H9 (cell line): Measurements from ENCODE around the gene PPFIBP2. TPM values are rescaled to one million over a fixed set of nuclear protein-coding genes. Genes with fewer than 3 reads are reported as not detected.

ENCODE experiments used
- DNase-seq: peaks from one replicate; pipeline ENCODE4 v3.0.0-alpha.2; 2017
- H2AFZ ChIP-seq: one replicate; pipeline ENCODE4 v1.6.1; 2013; ENCODE audit warnings: mild to moderate bottlenecking, low read length, control low read depth, moderate library complexity
- H2AK5ac ChIP-seq: 2 replicates; pipeline ENCODE4 v1.6.1; 2013; ENCODE audit warnings: low read length, control low read depth, mixed read lengths; ENCODE audit not compliant: insufficient read length
- H2BK120ac ChIP-seq: one replicate; pipeline ENCODE4 v1.6.1; 2013; ENCODE audit warnings: low read depth, mild to moderate bottlenecking, low read length, control low read depth, inconsistent platforms; ENCODE audit not compliant: poor library complexity, severe bottlenecking
- H2BK12ac ChIP-seq: 2 replicates; pipeline ENCODE4 v1.6.1; 2013; ENCODE audit warnings: low read length, control low read depth, mixed read lengths, low read depth; ENCODE audit not compliant: insufficient read length
- H2BK15ac ChIP-seq: 2 replicates; pipeline ENCODE4 v1.6.1; 2013; ENCODE audit warnings: low read depth, low read length, control low read depth
- H2BK20ac ChIP-seq: one replicate; pipeline ENCODE4 v1.6.1; 2013; ENCODE audit warnings: low read depth, mild to moderate bottlenecking, low read length, control low read depth, inconsistent platforms; ENCODE audit not compliant: poor library complexity, severe bottlenecking
- H2BK5ac ChIP-seq: 2 replicates; pipeline ENCODE4 v1.6.1; 2013; ENCODE audit warnings: low read length, control low read depth, mixed read lengths; ENCODE audit not compliant: insufficient read length
- H3K14ac ChIP-seq: 2 replicates; pipeline ENCODE4 v1.6.1; 2013; ENCODE audit warnings: low read length, control low read depth; ENCODE audit not compliant: insufficient read depth
- H3K18ac ChIP-seq: 2 replicates; pipeline ENCODE4 v1.6.1; 2013; ENCODE audit warnings: low read depth, mild to moderate bottlenecking, mixed read lengths, low read length, control low read depth; ENCODE audit not compliant: insufficient read length
- H3K23ac ChIP-seq: 2 replicates; pipeline ENCODE4 v1.6.1; 2013; ENCODE audit warnings: low read length, control low read depth, mixed read lengths, low read depth; ENCODE audit not compliant: insufficient read length
- H3K23me2 ChIP-seq: 2 replicates; pipeline ENCODE4 v1.6.1; 2013; ENCODE audit warnings: low read depth, mild to moderate bottlenecking, mixed read lengths, low read length, control low read depth; ENCODE audit not compliant: insufficient read length, poor library complexity, severe bottlenecking
- H3K27ac ChIP-seq: 2 replicates; pipeline ENCODE4 v1.5.1; 2013; ENCODE audit warnings: low read length, control low read depth, mixed read lengths, low read depth; ENCODE audit not compliant: insufficient read length
- H3K27me3 ChIP-seq: 2 replicates; pipeline ENCODE4 v1.6.1; 2013; ENCODE audit warnings: low read length, control low read depth, inconsistent platforms; ENCODE audit not compliant: insufficient read depth
- H3K4ac ChIP-seq: 2 replicates; pipeline ENCODE4 v1.6.1; 2013; ENCODE audit warnings: low read depth, mild to moderate bottlenecking, control low read depth, inconsistent platforms, low read length, moderate library complexity
- H3K4me1 ChIP-seq: 2 replicates; pipeline ENCODE4 v1.6.1; 2013; ENCODE audit warnings: low read length, control low read depth, inconsistent platforms; ENCODE audit not compliant: insufficient read depth
- H3K4me2 ChIP-seq: 2 replicates; pipeline ENCODE4 v1.6.1; 2013; ENCODE audit warnings: low read length, control low read depth, mixed read lengths; ENCODE audit not compliant: insufficient read length, insufficient read depth
- H3K56ac ChIP-seq: 2 replicates; pipeline ENCODE4 v1.6.1; 2013; ENCODE audit warnings: low read depth, mild to moderate bottlenecking, mixed read lengths, low read length, control low read depth; ENCODE audit not compliant: insufficient read length
- H3K79me1 ChIP-seq: 2 replicates; pipeline ENCODE4 v1.6.1; 2013; ENCODE audit warnings: low read depth, mild to moderate bottlenecking, moderate library complexity, low read length, control low read depth, inconsistent platforms; ENCODE audit not compliant: insufficient read depth, poor library complexity, severe bottlenecking
- H3K79me2 ChIP-seq: 2 replicates; pipeline ENCODE4 v1.6.1; 2013; ENCODE audit warnings: low read length, control low read depth, inconsistent platforms; ENCODE audit not compliant: insufficient read depth
- H3K9ac ChIP-seq: 2 replicates; pipeline ENCODE4 v1.6.1; 2013; ENCODE audit warnings: low read length, control low read depth, mixed read lengths; ENCODE audit not compliant: insufficient read length; ENCODE audit errors: extremely low read depth
- H3K9me3 ChIP-seq: one replicate; pipeline ENCODE4 v1.6.1; 2013; ENCODE audit warnings: low read depth, low read length, inconsistent platforms; ENCODE audit not compliant: control insufficient read depth
- H3T11ph ChIP-seq: one replicate; pipeline ENCODE4 v1.6.1; 2013; ENCODE audit warnings: mild to moderate bottlenecking, low read length, control low read depth, inconsistent platforms
- H4K20me1 ChIP-seq: one replicate; pipeline ENCODE4 v1.6.1; 2013; ENCODE audit not compliant: control insufficient read depth, insufficient read length, insufficient read depth
- H4K5ac ChIP-seq: 2 replicates; pipeline ENCODE4 v1.6.1; 2013; ENCODE audit warnings: low read depth, mild to moderate bottlenecking, mixed read lengths, low read length, control low read depth; ENCODE audit not compliant: insufficient read length
- H4K8ac ChIP-seq: replicated peaks from 2 replicates; pipeline ENCODE4 v1.6.1; 2013; ENCODE audit warnings: low read length, control low read depth, mixed read lengths, low read depth; ENCODE audit not compliant: insufficient read length
- H4K91ac ChIP-seq: 2 replicates; pipeline ENCODE4 v1.6.1; 2013; ENCODE audit warnings: low read depth, mild to moderate bottlenecking, moderate library complexity, mixed read lengths, low read length, control low read depth; ENCODE audit not compliant: insufficient read length
- H3K27ac Mint-ChIP-seq, 3 experiments: 2 replicates in 2 of 3; 3 replicates in 1 of 3; pipeline ENCODE4 v1.8.0; 2020 to 2021; ENCODE audit warnings: mixed read lengths in 3 of 3, mild to moderate bottlenecking in 1 of 3, moderate library complexity in 1 of 3
- H3K27me3 Mint-ChIP-seq: 2 replicates; pipeline ENCODE4 v1.8.0; 2021; ENCODE audit warnings: low read depth, mild to moderate bottlenecking, moderate library complexity, mixed read lengths
- H3K36me3 Mint-ChIP-seq, 3 experiments: 2 replicates in 2 of 3; 3 replicates in 1 of 3; pipeline ENCODE4 v1.8.0; 2020 to 2021; ENCODE audit warnings: low read depth in 3 of 3, mixed read lengths in 3 of 3; ENCODE audit not compliant: insufficient read depth in 1 of 3
- H3K4me1 Mint-ChIP-seq, 2 experiments: 2 replicates each; pipeline ENCODE4 v1.8.0; 2020; ENCODE audit warnings: mixed read lengths in 2 of 2
- H3K4me3 Mint-ChIP-seq, 2 experiments: 2 replicates in 1 of 2; 3 replicates in 1 of 2; pipeline ENCODE4 v1.8.0; 2020 to 2021; ENCODE audit warnings: mild to moderate bottlenecking in 2 of 2, mixed read lengths in 2 of 2, moderate library complexity in 1 of 2
- H3K9me3 Mint-ChIP-seq, 2 experiments: 2 replicates in 1 of 2; 3 replicates in 1 of 2; pipeline ENCODE4 v1.8.0; 2020; ENCODE audit warnings: mild to moderate bottlenecking in 2 of 2, mixed read lengths in 2 of 2, moderate library complexity in 1 of 2
- WGBS: extraction: QIAGEN DNeasy Blood & Tissue Kit; methylation state at CpG from one replicate; pipeline ENCODE4 v1.1.7; 2013; ENCODE audit warnings: missing lambda C conversion rate, low lambda C conversion rate, mixed read lengths; ENCODE audit not compliant: insufficient read length; ENCODE audit errors: extremely low coverage; 5-methylcytosine and 5-hydroxymethylcytosine counted together
- total RNA-seq: library from RNA; stranded (reverse); gene quantifications from 2 replicates; pipeline ENCODE4 v1.2.1, GENCODE V29; 2021
- TF ChIP-seq, protein P1 (sequence below): fragments of 200-600 bp; sonication (generic); conservative IDR thresholded peaks from 3 replicates; pipeline ENCODE4 v1.8.0; 2021; ENCODE audit warnings: antibody characterized with exemption, mild to moderate bottlenecking

PPFIBP2 gene
- total RNA-seq, 1 experiment from 2014 or later: 8.3 TPM

GRCh38 chr11:7549681-7550080 lies 35.9 kb downstream of the PPFIBP2 start:
- no peak overlapping the region for H2AFZ ChIP-seq
- no peak overlapping the region for H3K27ac Mint-ChIP-seq
- peaks cover 31 to 35% of the 10 kb centered on the region in 2 experiments for H3K4me1 Mint-ChIP-seq
- no peaks in the 10 kb centered on the region; a peak in 1 of 7 replicates for H3K36me3 Mint-ChIP-seq
- H3K4me2 ChIP-seq: no peak overlapping the region
- no peak overlapping the region for H2BK12ac ChIP-seq
- no peaks in the 10 kb centered on the region for H3K79me2 ChIP-seq
- no peaks in the 10 kb centered on the region for H3K9me3 Mint-ChIP-seq
- H3K27ac ChIP-seq: no peak overlapping the region
- no peak overlapping the region for H3K4ac ChIP-seq
- H3T11ph ChIP-seq: no peak overlapping the region
- DNase-seq: no peak
- TF ChIP-seq, protein P1, sequence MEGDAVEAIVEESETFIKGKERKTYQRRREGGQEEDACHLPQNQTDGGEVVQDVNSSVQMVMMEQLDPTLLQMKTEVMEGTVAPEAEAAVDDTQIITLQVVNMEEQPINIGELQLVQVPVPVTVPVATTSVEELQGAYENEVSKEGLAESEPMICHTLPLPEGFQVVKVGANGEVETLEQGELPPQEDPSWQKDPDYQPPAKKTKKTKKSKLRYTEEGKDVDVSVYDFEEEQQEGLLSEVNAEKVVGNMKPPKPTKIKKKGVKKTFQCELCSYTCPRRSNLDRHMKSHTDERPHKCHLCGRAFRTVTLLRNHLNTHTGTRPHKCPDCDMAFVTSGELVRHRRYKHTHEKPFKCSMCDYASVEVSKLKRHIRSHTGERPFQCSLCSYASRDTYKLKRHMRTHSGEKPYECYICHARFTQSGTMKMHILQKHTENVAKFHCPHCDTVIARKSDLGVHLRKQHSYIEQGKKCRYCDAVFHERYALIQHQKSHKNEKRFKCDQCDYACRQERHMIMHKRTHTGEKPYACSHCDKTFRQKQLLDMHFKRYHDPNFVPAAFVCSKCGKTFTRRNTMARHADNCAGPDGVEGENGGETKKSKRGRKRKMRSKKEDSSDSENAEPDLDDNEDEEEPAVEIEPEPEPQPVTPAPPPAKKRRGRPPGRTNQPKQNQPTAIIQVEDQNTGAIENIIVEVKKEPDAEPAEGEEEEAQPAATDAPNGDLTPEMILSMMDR: no peak
- no peak overlapping the region for H2AK5ac ChIP-seq
- no peak overlapping the region for H3K18ac ChIP-seq
- no peak overlapping the region for H3K9ac ChIP-seq
- H4K8ac ChIP-seq: no peak overlapping the region
- H4K91ac ChIP-seq: no peak overlapping the region
- H2BK5ac ChIP-seq: no peak overlapping the region
- H4K5ac ChIP-seq: no peak overlapping the region
- H4K20me1 ChIP-seq: no peaks in the 10 kb centered on the region
- no peaks in the 10 kb centered on the region for H3K23me2 ChIP-seq
- no peak overlapping the region for H3K23ac ChIP-seq
- H3K4me1 ChIP-seq: peaks cover 10% of the 10 kb centered on the region; the same call in 1 of the 2 replicates
- H3K14ac ChIP-seq: no peak overlapping the region
- WGBS: no CpG with 5 or more reads among the region's 4 CpGs
- H3K4me3 Mint-ChIP-seq: no peak overlapping the region
- no peak overlapping the region for H2BK120ac ChIP-seq
- no peak overlapping the region for H3K56ac ChIP-seq
- H3K27me3 ChIP-seq: no peaks in the 10 kb centered on the region
- no peaks in the 10 kb centered on the region; the same call in 1 of the 2 replicates for H3K27me3 Mint-ChIP-seq
- no peak overlapping the region for H2BK20ac ChIP-seq
- H3K9me3 ChIP-seq: no peaks in the 10 kb centered on the region
- no peak overlapping the region for H2BK15ac ChIP-seq
- H3K79me1 ChIP-seq: no peaks in the 10 kb centered on the region
